HuH-7.5 (cell line): Measurements from ENCODE around the gene DCDC2B.
"Not testable (repeated sequence)": the region's sequence is repeated elsewhere in the genome, so short reads cannot be mapped to it uniquely, and the experiment has no call there.

Experiments used
- DNase-seq: peaks from one replicate; pipeline ENCODE4 v3.0.0; 2011; ENCODE audit warnings: low spot score

DCDC2B gene

DNA sequence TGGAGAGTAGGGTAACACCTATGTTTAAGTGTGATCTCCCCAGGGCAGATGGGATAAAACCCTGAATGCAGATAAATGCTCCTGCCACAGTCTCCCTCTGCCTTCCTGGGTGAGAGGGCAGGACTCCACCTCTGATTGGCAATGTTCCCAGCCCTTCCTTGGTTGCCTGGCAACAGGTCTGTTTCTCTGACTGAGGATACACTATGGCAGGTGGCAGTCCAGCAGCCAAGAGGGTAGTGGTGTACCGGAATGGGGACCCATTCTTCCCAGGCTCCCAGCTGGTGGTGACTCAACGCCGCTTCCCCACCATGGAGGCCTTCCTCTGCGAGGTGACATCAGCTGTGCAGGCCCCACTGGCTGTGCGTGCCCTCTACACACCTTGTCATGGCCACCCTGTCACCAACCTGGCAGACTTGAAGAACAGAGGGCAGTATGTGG is at the start of gene DCDC2B:
Gene DCDC2B, plus strand, starts transcription at position 199 of the 438 bp plus-strand sequence. Its CDS starts 5 bp downstream, at position 204.
- no peak for DNase-seq

DNA sequence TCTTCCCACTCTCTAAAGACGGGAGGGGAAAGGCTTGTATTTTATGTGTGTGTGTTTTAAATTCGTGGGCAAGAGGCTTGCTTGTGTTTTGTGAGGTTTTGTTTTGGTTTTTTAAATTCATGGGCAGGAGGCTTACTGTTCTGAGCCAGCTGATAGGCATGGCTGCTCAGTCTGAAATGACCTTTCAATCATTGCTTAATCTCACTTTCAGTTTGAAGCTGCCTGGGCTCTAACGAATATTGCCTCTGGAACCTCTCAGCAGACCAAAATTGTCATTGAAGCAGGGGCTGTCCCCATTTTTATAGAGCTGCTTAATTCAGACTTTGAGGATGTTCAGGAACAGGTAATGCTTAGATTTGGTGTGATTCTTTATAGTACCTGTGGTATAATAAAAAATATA is 49.7 kb upstream of the DCDC2B start:
- DNase-seq = no peak

DNA sequence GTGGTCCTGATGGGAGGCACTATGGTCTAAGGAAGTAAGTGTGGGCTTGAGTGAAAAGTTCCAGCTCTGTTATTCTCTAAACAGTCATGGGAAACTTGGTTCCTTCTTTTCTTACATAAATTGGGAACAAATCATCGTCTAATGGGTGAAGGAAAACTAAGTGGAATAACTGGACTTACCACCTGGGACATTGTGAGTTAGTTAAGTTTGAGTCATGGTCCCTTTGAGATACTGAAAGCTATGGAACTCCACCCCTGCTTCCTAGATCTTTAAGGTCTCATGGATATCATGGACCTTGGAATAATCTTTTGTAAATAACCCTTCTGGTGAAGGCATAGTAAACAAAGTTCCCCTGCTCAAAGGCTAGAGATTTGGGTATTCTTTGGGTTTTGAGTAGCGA is 45.5 kb upstream of the DCDC2B start:
- DNase-seq = no peak

DNA sequence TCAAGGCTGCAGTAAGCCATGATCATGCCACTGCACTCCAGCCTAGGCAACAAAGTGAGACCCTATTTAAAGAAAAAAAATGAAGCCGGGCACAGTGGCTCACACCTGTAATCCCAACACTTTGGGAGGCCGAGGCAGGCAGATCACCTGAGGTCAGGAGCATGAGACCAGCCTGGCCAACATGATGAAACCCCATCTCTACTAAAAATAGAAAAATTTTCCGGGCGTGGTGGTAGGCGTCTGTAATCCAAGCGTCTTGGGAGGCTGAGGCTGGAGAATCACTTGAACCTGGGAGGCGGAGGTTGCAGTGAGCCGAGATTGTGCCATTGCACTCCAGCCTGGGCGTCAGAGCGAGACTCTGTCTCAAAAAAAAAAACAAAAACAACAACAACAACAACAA is 43.3 kb upstream of the DCDC2B start:
- not testable (repeated sequence) for DNase-seq

DNA sequence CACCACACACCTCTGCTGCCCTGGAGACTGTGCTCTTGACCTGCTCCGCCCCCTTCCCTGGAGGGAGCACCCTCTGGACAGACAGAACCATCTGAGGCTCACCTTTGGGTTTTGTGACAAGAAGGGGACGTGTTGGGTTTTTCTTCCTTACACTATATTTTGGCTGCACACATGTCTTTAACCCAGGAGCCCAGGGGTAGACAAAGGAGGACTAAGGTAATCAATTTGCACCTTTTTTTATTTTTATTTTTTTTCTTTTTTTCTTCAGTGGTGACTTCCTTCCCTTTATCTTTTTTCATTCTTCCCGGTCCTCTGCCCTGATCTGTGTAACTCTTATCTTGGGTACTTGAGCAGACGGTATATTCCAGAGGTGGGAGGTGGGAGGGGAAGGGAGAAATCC is 37.9 kb upstream of the DCDC2B start:
- no peak for DNase-seq

DNA sequence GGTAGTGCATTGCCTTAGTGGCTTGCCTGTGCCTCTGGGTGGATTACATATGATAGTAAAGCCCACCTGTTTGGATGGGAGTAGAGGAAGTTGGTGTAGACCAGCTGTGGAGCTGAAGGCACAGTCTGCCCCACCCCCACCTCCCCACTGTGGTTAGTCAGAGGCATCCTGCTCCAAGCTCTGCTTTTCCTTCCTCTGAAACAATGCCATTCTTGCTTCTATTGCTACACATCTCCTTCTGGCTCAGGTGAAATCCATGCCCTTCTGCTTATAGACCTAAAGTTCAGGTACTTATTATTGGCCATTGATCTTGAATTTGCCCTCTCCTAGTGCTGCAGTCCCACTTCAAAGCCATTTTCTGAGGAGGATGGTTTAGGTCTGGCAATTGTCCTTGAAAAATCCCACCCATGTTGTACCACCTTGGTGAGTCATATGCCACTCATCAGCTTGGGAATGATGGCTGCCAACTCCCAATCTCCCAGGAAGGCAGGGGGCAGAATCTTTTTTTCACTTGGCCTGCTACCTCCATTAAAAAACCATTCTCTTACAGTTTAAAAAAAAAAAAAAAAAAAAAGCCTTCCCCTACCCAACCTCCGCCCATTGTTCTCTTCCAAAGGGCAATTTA is 36.2 kb upstream of the DCDC2B start:
- no peak for DNase-seq

DNA sequence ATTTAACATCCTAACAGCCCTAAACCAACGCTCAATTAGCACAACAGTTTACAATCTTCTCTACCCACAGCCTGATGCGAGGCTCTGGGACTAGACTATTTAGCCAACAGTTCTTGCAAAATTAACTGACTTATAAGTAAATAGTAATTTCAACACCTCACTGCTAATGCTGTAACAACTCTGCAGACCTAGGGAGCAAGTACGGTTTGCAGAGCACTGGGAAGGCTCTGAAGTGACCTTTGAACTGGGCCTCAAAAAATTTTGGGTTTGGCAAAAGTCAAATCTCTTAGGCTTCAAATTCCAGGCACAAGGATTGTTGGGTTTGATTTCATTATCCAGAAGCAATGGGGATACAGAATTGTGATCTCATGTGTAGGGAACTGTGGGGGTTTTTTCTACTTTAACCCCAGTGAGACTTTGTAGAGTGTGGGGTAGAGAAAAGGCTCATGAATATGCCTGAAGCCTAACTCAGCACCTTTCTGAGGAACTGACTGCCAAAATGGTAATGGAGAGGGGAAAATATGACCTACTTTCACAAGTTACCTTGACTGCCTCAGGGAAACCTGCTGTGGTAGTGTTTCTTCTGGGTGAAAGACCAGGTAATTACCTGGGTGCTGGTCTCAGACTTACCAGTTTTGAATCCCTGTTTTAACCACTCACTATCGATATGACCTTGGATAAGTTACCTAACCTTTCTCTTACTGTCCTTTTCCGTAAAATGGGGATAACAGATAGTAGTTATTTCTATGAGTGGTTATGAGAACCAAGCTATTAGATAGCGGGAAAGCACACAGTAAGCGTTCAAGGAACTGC is 30.3 kb upstream of the DCDC2B start:
- DNase-seq = peak; percentile 61

DNA sequence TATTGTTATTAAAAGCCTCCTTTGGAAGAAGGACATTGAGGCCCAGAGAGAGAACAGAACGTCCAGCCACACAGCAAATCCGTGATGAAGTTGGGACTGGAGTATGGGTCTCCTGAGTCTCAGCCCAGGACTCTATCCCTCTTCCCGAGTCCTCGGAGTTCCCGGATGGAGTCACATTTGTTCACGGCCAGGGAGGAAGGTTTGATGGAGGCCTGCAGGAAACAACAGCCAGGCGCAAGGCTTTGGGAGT is 29.8 kb upstream of the DCDC2B start:
- no peak for DNase-seq

DNA sequence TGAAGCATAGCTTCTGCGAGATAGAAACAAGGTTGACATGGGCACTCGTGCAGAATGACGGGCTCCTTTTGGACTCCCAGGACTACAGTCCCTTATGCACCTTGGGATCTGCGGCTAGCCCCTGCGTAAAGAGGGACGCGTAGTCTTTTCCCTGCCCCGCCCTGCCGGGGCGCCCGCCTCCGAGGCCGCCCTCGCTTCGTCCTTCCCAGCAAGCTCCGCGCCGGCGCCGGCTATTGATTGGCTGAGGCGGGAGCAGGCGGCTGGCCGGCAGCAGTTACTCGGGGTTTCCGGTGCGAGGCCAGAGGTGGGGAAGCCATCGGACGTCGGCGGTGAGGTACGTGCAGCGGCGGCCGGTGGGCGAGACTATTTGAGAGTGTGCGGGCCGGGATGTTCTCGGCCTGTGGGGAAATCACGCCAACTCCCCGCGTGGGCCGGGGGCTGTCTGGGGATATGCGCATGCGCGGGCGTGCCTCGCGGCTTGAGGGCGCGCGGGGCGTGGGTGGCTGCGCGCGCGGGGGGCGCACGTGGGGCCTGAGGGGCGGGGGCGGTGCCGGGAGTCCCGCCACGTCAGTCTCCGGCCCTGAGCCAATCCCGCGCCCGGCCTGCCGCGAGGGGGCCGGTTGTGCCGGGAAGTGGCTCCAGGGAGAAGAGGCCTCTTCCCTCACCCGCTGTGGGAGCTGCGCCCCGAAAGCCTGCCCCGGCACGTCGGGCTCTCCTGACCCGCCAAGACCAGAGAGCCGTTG is 29.3 kb upstream of the DCDC2B start, which contains the start of gene TXLNA:
Gene TXLNA, plus strand, starts transcription at position 233 of the 743 bp plus-strand sequence. CDS start 671 bp downstream, outside the sequence.
- DNase-seq = peak; percentile 92

DNA sequence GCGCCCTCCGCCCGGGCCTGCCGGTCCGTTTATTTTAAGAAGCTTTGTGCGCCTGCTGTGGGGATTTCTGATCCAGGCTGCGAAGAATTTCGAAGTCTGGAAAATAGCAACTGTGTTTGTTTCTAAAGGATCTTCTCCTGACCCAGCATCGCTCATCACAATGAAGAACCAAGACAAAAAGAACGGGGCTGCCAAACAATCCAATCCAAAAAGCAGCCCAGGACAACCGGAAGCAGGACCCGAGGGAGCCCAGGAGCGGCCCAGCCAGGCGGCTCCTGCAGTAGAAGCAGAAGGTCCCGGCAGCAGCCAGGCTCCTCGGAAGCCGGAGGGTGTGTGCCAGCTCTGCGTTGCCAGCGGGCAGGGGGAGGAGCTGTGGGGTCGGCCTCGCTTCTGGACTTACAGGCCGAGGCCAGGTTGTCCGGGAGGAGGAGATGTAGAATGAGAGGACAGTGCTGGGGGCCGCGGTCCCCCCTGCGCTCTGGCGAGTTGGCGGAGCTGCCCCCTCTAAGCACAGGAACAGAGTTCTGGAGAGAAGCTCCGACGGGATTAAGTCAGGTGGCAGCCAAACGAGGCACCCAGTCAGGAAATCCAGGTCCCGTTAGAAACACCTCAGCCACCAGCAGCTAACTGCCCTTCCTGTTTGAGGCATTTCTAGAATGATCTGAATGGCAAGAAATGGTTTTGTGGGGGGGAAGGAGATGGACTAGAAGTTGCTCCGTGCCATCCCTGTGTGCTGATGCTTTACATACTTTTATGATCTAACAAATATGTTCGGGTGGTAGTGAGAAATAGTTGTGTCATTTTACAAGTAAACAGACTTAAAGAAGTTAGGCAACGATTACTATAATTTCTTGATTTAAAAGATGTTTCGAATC is 28.5 kb upstream of the DCDC2B start:
- DNase-seq = peak; percentile 35

DNA sequence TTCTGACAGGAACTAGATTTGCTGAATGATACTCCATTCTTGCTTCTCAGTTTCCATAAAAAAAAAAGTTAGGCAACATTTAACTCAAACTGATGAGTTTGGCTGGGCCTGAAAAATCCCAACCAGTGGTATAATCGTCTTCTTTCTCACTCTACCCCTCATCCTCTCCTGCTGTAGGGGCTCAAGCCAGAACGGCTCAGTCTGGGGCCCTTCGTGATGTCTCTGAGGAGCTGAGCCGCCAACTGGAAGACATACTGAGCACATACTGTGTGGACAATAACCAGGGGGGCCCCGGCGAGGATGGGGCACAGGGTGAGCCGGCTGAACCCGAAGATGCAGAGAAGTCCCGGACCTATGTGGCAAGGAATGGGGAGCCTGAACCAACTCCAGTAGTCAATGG is 27.8 kb upstream of the DCDC2B start:
- DNase-seq = no peak

DNA sequence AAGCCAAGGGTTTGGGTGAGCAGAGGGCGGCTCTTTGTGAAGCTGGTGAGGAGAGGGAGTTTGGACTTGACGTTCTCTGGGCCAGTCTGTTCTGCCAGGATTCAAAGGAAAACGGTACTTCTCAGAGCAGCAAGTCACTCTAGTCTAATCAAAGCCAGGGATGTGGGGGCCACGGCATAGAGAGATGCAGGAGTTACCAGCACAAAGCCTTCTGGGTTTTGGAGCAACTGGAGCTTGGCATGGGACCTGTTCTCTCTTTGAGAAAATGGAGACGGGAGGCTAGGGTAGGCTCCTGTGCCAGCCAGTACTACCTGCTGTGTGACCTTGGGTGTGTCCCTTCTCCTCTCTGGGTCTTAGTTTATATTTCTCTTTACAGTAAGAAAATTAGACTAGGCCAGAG is 27.3 kb upstream of the DCDC2B start:
- no peak for DNase-seq

DNA sequence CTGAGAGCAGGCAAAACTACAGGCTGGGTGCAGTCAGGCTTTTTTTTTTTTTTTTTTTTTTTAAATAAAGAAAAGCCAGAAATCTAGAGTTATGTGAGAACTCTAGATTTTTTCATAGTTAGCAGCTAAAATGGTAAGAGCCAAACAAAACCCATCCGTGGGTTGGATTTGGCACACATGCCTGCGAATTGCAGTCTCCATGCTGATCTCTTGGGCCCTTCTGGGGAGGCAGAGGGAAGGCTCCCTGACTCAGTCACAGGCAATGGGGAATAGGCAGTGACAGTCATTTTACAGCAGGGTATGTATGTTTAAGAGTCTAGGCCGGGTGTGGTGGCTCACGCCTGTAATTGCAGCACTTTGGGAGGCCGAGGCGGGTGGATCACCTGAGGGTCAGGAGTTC is 26.8 kb upstream of the DCDC2B start:
- no peak for DNase-seq

DNA sequence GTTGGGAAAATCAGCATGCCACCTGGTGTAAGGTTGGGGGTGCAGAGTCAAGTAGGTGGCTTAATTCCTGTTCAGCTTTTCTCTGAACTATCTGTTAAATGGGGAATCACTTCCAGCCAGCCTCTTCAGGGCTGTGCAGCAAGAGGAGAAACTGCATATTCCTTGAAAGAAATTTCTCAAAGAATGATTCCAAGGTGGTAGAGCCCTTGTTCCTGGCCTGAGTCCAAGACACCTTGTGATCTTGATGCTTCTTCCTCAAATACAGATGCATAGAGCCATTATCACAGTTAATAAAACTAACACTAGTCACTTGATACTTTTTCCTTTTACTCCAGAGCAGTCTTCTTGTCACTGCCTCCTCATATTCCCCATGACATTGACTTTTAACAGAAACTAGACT is 24.2 kb upstream of the DCDC2B start:
- DNase-seq = no peak

DNA sequence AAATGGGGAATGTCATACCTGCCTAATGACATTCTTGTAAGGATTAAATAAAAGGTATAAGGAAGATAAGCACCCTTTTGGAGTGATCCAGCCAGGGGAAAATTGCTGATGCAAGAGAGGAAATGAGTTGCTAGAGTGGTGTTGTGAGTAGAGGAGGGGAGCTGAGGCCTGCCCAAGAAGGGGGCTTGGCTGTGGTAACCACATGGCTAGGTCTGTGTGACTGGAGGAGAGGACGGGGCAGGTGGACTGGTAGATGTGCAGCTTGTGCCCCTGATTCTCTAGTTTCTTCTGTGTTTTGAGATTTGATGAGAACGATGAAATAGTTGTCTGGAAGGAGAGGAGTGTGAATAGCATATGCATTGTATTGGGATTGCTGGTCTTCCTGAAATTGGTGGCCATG is 22.8 kb upstream of the DCDC2B start:
- no peak for DNase-seq

DNA sequence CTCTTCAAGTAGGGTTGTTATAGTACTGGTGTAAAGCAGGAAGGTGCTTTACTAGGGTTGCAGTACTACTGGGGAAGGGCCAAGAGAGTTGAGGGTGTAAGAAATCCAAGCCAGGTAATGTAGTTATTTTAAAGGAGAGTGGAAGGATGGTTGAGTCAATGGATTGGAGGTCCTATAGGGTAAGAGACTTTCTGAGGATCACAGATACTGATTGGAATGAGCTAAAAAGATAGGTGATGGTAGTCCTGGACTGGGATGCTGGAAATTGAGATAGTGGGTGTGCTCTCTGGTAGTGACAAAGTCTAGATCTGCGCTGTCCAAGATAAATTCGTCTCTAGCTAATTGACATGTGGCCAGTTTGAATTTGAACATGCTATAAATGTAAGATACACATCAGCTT is 22.4 kb upstream of the DCDC2B start:
- no peak for DNase-seq

DNA sequence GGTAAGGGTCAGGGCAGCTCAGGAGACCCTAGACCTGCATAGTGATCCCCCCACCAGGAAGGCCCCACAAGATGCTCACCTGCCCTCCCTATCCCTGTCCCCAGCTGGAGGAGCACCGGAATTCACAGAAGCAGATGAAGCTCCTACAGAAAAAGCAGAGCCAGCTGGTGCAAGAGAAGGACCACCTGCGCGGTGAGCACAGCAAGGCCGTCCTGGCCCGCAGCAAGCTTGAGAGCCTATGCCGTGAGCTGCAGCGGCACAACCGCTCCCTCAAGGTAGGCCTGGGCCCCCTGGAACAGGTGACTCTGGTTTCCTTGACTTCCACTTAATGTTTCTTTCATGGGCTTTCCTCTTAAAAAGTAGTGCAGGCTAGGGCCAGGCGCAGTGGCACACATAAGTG is 21.0 kb upstream of the DCDC2B start:
- no peak for DNase-seq

DNA sequence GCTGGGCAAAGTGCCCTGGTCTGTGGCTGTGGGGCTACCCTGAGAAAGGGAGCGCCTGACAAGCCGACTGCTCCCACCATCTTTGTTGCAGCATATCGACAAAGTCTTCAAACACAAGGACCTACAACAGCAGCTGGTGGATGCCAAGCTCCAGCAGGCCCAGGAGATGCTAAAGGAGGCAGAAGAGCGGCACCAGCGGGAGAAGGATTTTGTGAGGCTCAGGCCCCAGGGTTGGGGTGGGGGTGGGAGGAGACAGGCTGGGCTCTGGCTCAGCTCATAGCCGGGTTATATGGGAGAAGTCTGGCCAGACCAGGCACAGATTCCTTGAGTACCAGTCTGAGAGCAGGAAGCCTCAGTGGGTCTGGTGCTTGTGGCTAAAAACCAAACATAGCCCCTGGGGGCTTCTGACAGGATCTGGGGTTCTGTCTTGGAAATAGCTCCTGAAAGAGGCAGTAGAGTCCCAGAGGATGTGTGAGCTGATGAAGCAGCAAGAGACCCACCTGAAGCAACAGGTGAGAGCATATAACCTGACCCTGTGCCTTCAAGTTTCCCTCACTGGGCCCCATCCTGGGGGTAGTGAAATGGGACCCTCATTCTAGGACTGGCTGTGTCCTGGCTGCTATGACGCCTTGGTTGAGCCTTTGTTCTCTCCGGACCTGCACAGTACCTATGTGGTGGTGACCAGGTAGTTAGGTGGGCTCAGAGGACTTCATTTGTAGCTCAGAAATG is 16.5 kb upstream of the DCDC2B start:
- DNase-seq = no peak

DNA sequence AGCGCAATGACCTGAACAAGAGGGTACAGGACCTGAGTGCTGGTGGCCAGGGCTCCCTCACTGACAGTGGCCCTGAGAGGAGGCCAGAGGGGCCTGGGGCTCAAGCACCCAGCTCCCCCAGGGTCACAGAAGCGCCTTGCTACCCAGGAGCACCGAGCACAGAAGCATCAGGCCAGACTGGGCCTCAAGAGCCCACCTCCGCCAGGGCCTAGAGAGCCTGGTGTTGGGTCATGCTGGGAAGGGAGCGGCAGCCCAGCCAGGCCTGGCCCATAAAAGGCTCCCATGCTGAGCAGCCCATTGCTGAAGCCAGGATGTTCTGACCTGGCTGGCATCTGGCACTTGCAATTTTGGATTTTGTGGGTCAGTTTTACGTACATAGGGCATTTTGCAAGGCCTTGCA is 13.9 kb upstream of the DCDC2B start:
- no peak for DNase-seq

DNA sequence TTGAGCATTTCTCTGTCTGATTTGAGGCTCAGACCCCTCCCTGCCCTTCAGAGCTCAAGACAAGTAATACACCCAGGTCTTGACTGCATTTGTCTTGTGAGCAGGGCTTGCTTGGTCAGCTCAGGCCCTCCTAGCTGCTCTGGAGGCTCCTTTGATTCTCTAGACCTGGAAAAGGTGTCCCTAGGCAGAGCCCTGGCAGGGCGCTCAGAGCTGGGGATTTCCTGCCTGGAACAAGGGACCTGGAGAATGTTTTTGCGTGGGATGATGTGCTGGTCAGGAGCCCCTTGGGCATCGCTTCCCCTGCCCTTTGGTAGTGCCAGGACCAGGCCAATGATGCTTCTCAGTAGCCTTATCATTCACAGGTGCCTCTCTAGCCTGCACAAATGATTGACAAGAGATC is 13.4 kb upstream of the DCDC2B start:
- no peak for DNase-seq

DNA sequence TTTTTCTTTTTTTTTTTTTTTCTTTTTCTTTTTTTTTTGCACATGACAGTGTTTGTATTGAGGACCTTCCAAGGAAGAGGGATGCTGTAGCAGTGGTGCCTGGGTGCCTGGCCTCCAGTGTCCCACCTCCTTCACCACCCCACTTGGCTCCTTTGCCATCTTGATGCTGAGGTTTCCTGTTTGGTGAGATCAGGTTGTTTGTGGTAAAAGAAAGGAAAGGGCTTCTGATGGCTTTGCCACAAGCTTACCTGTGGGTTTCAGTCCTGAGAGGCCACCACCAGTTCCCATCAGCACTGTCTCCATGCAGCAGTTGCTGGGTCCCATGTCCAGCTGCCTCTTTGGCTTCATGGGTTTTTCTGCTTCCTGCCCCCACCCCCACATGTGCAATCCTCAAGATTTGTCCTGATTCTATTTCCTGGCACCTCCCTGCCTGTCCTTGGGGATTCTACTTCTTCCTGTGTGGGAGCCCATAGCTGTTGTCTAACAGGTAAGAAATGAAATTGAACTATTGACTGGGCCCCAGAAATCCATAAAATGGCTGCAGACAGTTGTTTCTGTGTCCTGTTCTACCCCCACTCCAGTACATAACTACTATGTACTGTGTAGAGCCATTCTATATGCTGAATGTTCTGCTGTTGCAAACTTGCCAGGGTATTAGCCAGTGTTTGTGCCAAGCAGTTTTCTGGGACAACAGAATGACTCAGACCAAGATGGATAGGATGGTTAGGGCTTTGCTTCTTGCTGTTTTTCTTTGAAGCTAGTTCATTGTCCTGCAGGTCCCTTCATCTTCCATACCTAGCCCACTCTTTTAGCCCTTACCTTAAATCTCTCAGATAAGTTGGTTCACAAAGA is 12.7 kb upstream of the DCDC2B start:
- no peak for DNase-seq
